HL-60 (cell line): ENCODE measurements around the gene STAG3.
"Not testable (repeated sequence)": the region's sequence is repeated elsewhere in the genome, so short reads cannot be mapped to it uniquely, and the experiment has no call there.

Source experiments
- GABPA ChIP-seq: IDR thresholded peaks from 2 replicates; pipeline ENCODE4 v1.6.1; 2012; ENCODE audit warnings: low read depth
- POLR2AphosphoS5 ChIP-seq: IDR thresholded peaks from 2 replicates; pipeline ENCODE4 v1.6.1; 2012; ENCODE audit warnings: low read depth
- TF ChIP-seq, protein P1 (sequence below): IDR thresholded peaks from one replicate; pipeline ENCODE4 v1.5.1; 2011; ENCODE audit warnings: low read length, control low read depth, inconsistent platforms; ENCODE audit not compliant: insufficient read depth
- TF ChIP-seq, protein P2 (sequence below): IDR thresholded peaks from 2 replicates; pipeline ENCODE4 v1.6.1; 2012; ENCODE audit warnings: low read depth; ENCODE audit not compliant: insufficient replicate concordance

DNA sequence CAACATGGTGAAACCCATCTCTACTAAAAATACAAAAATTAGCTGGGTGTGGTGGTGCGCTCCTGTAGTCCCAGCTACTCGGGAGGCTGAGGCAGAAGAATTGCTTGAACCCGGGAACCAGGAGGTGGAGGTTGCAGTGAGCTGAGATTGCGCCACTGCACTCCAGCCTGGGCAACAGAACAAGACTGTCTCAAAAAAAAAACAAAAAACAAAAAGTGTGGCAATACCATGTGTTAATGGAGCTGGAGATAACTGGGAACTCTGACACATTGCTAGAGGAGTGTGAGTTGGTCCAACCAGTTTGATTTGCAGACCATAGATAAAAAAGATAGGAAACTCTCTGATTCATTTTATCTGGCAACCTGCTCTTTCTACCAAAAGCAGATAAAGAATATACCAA lies 31.4 kb upstream of the STAG3 start:
- TF ChIP-seq, protein P1, sequence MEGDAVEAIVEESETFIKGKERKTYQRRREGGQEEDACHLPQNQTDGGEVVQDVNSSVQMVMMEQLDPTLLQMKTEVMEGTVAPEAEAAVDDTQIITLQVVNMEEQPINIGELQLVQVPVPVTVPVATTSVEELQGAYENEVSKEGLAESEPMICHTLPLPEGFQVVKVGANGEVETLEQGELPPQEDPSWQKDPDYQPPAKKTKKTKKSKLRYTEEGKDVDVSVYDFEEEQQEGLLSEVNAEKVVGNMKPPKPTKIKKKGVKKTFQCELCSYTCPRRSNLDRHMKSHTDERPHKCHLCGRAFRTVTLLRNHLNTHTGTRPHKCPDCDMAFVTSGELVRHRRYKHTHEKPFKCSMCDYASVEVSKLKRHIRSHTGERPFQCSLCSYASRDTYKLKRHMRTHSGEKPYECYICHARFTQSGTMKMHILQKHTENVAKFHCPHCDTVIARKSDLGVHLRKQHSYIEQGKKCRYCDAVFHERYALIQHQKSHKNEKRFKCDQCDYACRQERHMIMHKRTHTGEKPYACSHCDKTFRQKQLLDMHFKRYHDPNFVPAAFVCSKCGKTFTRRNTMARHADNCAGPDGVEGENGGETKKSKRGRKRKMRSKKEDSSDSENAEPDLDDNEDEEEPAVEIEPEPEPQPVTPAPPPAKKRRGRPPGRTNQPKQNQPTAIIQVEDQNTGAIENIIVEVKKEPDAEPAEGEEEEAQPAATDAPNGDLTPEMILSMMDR, result not testable (repeated sequence)
- not testable (repeated sequence) for TF ChIP-seq POLR2AphosphoS5, GABPA
- TF ChIP-seq, protein P2, sequence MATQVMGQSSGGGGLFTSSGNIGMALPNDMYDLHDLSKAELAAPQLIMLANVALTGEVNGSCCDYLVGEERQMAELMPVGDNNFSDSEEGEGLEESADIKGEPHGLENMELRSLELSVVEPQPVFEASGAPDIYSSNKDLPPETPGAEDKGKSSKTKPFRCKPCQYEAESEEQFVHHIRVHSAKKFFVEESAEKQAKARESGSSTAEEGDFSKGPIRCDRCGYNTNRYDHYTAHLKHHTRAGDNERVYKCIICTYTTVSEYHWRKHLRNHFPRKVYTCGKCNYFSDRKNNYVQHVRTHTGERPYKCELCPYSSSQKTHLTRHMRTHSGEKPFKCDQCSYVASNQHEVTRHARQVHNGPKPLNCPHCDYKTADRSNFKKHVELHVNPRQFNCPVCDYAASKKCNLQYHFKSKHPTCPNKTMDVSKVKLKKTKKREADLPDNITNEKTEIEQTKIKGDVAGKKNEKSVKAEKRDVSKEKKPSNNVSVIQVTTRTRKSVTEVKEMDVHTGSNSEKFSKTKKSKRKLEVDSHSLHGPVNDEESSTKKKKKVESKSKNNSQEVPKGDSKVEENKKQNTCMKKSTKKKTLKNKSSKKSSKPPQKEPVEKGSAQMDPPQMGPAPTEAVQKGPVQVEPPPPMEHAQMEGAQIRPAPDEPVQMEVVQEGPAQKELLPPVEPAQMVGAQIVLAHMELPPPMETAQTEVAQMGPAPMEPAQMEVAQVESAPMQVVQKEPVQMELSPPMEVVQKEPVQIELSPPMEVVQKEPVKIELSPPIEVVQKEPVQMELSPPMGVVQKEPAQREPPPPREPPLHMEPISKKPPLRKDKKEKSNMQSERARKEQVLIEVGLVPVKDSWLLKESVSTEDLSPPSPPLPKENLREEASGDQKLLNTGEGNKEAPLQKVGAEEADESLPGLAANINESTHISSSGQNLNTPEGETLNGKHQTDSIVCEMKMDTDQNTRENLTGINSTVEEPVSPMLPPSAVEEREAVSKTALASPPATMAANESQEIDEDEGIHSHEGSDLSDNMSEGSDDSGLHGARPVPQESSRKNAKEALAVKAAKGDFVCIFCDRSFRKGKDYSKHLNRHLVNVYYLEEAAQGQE, result not testable (repeated sequence)
